Right lung (tissue), 5 donors: ENCODE data around the gene NFIB. TPM values are rescaled to one million over a fixed set of nuclear protein-coding genes. Genes with fewer than 3 reads are reported as not detected.

Source experiments
- DNase-seq, 2 donors: peaks; one replicate each; pipeline ENCODE4 v3.0.0-alpha.2; 2013
- polyA plus RNA-seq, 5 donors: library from polyadenylated mRNA; unstranded; fragments of 120-200 nt; gene quantifications; one replicate each; pipeline versions ENCODE4 v1.2.1 to v1.2.3, GENCODE V29; 2013; ENCODE audit warnings: inconsistent platforms in 1 of 5, low replicate concordance in 1 of 5; ENCODE audit not compliant: insufficient read length in 5 of 5, insufficient read depth in 1 of 5

The NFIB gene
- polyA plus RNA-seq, 5 donors: 94.6 to 133 (median 118) TPM

GRCh38 chr9:14111696-14112095 lies 202.2 kb downstream of the NFIB start:
- peak; percentile 80 to 83 for DNase-seq

GRCh38 chr9:14107977-14108376 lies 206.0 kb downstream of the NFIB start:
- DNase-seq: no peak

GRCh38 chr9:14107495-14107894 lies 206.4 kb downstream of the NFIB start:
- DNase-seq: no peak

GRCh38 chr9:14106699-14107098 lies 207.2 kb downstream of the NFIB start:
- DNase-seq: no peak

- no peak for DNase-seq
Measured at GRCh38 chr9:14104496-14104895, 209.4 kb downstream of the NFIB start.

GRCh38 chr9:14103115-14103514 lies 210.8 kb downstream of the NFIB start:
- peak in 1 of 2 donors; percentile 37 for DNase-seq

GRCh38 chr9:14099737-14100136 lies 214.2 kb downstream of the NFIB start:
- no peak for DNase-seq

GRCh38 chr9:14098486-14099180 lies 215.3 kb downstream of the NFIB start:
- no peak for DNase-seq

GRCh38 chr9:14097666-14098415 lies 216.1 kb downstream of the NFIB start:
- DNase-seq: peak; percentile 80 to 85

- DNase-seq: peak; percentile 81 to 85
Measured at GRCh38 chr9:14097215-14097614, 216.7 kb downstream of the NFIB start.

- peak; percentile 80 to 82 for DNase-seq
Measured at GRCh38 chr9:14096258-14096922, 217.6 kb downstream of the NFIB start.

GRCh38 chr9:14095277-14095676 lies 218.7 kb downstream of the NFIB start:
- no peak for DNase-seq

- no peak for DNase-seq
Measured at GRCh38 chr9:14094491-14094890, 219.4 kb downstream of the NFIB start.

- DNase-seq: no peak
Measured at GRCh38 chr9:14092344-14092743, 221.6 kb downstream of the NFIB start.

- DNase-seq: no peak
Measured at GRCh38 chr9:14089051-14089803, 224.7 kb downstream of the NFIB start.

GRCh38 chr9:14087576-14087975 lies 226.4 kb downstream of the NFIB start:
- DNase-seq: no peak

GRCh38 chr9:14086495-14086894 lies 227.4 kb downstream of the NFIB start:
- no peak for DNase-seq

- no peak for DNase-seq
Measured at GRCh38 chr9:14085810-14086209, 228.1 kb downstream of the NFIB start.

- no peak for DNase-seq
Measured at GRCh38 chr9:14084867-14085266, 229.1 kb downstream of the NFIB start.

GRCh38 chr9:14083366-14083765 lies 230.6 kb downstream of the NFIB start:
- DNase-seq: no peak

GRCh38 chr9:14082732-14083131 lies 231.2 kb downstream of the NFIB start:
- DNase-seq: no peak

- no peak for DNase-seq
Measured at GRCh38 chr9:14081745-14082144, 232.2 kb downstream of the NFIB start.
